ENCODE data around the gene OXT. TPM values are rescaled to one million over a fixed set of nuclear protein-coding genes. Genes with fewer than 3 reads are reported as not detected.
A peak's percentile ranks its signal among the peaks of the same experiment; 100 is the strongest.
"Not testable (repeated sequence)": the region's sequence is repeated elsewhere in the genome, so short reads cannot be mapped to it uniquely, and the experiment has no call there.

Gene OXT
- under 1 TPM in 1 of 7 donors, not detected in 6; 0.61 TPM for total RNA-seq
- polyA plus RNA-seq = under 1 TPM in 1 of 2 donors, not detected in 1; 0.86 TPM
- long read RNA-seq, donor 1 = 0 reads
- long read RNA-seq, donor 2 = 0 reads
- long read RNA-seq, donor 3 = 0 reads

GRCh38 chr20:3071610-3072529 lies at the start of gene OXT:
Gene OXT, plus strand, starts transcription at chr20:3071620. Its CDS starts 36 bp downstream, at chr20:3071656.
- H3K36me3 ChIP-seq = no peaks in the 10 kb centered on the region
- peak within 1 kb of the TSS; percentile 35 for H3K4me3 ChIP-seq
- no peak within 1 kb of the TSS for H3K27ac ChIP-seq
- no peaks in the 10 kb centered on the region for H3K4me1 ChIP-seq (ENCODE audit: insufficient read depth)
- H3K9me3 ChIP-seq = no peaks in the 10 kb centered on the region
- H3K27me3 ChIP-seq = no peaks in the 10 kb centered on the region
- TF ChIP-seq EP300 (IDR thresholded peaks at IDR 0.05) (no peak), POLR2A (IDR thresholded peaks at IDR 0.05) (no peak), CTCF (IDR thresholded peaks at IDR 0.05) (no peak)
- DNase-seq = no peak
- WGBS, 3 donors = 10 to 14% (median 12%) methylated on average over 81 to 95 of the region's 95 CpGs
- intact Hi-C loops (cut with DNase I) = no loop called here

DNA sequence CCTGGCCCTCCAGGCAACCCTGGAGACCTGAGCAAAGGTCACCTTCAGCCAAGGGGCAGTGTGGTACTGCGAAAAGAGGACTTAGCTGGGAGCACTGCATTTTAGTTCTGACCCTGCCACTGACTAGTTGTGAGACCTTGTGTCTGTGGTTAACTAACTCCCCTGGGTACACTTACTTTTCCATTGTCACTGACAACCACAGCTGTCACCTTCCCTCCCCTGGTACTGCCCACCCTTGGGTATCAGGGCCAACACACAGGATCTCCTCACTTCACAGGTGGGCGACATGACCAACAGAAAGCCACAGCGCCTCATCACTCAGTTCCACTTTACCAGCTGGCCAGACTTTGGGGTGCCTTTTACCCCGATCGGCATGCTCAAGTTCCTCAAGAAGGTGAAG lies 49.6 kb upstream of the OXT start:
- 96 to 98% (median 96%) methylated on average over 5 of the region's 5 CpGs for WGBS, 3 donors
- TF ChIP-seq POLR2A (IDR thresholded peaks at IDR 0.05) = no peak
- no peak for TF ChIP-seq EP300 (IDR thresholded peaks at IDR 0.05)
- no peak for TF ChIP-seq CTCF (IDR thresholded peaks at IDR 0.05)
- no peaks in the 10 kb centered on the region for H3K27me3 ChIP-seq
- no peaks in the 10 kb centered on the region for H3K36me3 ChIP-seq
- no peak overlapping the region for H3K27ac ChIP-seq
- no peaks in the 10 kb centered on the region for H3K9me3 ChIP-seq
- intact Hi-C loops (cut with DNase I) = no loop called here
- no peak for DNase-seq
- no peak overlapping the region for H3K4me3 ChIP-seq
- H3K4me1 ChIP-seq (ENCODE audit: insufficient read depth) = no peaks in the 10 kb centered on the region

DNA sequence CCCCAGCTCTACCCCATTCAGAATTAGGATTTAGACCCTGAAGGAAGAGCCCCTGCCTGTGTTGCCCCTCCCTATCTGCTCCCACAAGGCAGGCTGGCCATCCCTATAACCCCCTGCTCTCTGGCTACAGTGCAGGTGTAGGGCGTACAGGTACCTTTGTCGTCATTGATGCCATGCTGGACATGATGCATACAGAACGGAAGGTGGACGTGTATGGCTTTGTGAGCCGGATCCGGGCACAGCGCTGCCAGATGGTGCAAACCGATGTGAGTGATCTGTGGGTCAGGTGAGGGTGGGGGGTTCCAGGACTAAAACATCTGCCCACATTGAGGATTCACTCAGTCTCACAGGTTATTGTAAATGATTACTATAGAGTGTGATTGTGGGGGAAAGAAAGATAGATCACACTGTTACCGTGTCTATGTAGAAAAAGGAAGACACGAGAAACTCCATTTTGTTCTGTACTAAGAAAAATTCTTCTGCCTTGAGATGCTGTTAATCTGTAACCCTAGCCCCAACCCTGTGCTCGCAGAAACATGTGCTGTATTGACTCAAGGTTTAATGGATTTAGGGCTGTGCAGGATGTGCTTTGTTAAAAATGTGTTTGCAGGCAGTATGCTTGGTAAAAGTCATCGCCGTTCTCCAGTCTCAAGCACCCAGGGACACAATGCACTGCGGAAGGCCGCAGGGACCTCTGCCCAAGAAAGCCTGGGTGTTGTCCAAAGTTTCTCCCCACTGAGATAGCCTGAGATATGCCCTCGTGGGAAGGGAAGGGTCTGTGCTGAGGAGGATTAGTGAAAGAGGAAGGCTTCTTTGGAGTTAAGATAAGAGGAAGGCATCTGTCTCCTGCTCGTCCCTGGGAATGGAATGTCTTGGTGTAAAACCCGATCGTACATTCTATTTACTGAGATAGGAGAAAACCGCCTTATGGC lies 48.6 kb upstream of the OXT start:
- H3K27me3 ChIP-seq; H3K27ac ChIP-seq; H3K4me1 ChIP-seq (ENCODE audit: insufficient read depth); DNase-seq; H3K4me3 ChIP-seq; H3K9me3 ChIP-seq; intact Hi-C loops (cut with DNase I); H3K36me3 ChIP-seq: not testable (repeated sequence)
- WGBS, 3 donors = 52 to 63% (median 58%) methylated on average over 20 of the region's 20 CpGs

- no peak for DNase-seq
- no peaks in the 10 kb centered on the region for H3K4me1 ChIP-seq (ENCODE audit: insufficient read depth)
- no peaks in the 10 kb centered on the region for H3K9me3 ChIP-seq
- intact Hi-C loops (cut with DNase I) = no loop called here
- no peaks in the 10 kb centered on the region for H3K27me3 ChIP-seq
- H3K4me3 ChIP-seq = no peak overlapping the region
- WGBS, 3 donors = 78 to 81% (median 80%) methylated on average over 2 of the region's 2 CpGs
- no peak for TF ChIP-seq POLR2A (IDR thresholded peaks at IDR 0.05)
- no peak for TF ChIP-seq CTCF (IDR thresholded peaks at IDR 0.05)
- TF ChIP-seq EP300 (IDR thresholded peaks at IDR 0.05) = no peak
- H3K36me3 ChIP-seq = no peaks in the 10 kb centered on the region
- no peak overlapping the region for H3K27ac ChIP-seq
Observed at GRCh38 chr20:3027987-3028386, 43.4 kb upstream of the OXT start.
